Fibroblast of pulmonary artery (primary cell): Measurements from ENCODE around the gene ARHGAP10.

Experiments used
- DNase-seq: peaks from one replicate; pipeline ENCODE4 v3.0.0-alpha.2; 2010; ENCODE audit warnings: low read depth
- H3K4me3 ChIP-seq: replicated peaks from 2 replicates; pipeline ENCODE4 v1.5.1; 2011; ENCODE audit warnings: low read depth, mild to moderate bottlenecking, control low read depth, low read length, moderate library complexity
- CTCF ChIP-seq: IDR thresholded peaks from 2 replicates; pipeline ENCODE4 v1.5.1; 2011; ENCODE audit warnings: mild to moderate bottlenecking, control low read depth, low read length, inconsistent platforms; ENCODE audit errors: missing control alignments

The ARHGAP10 gene

GRCh38 chr4:147693218-147693617, 38.7 kb upstream of the ARHGAP10 start:
- no peak for TF ChIP-seq CTCF
- H3K4me3 ChIP-seq: no peak overlapping the region
- DNase-seq: no peak

- no peak for DNase-seq
- H3K4me3 ChIP-seq: no peak overlapping the region
- TF ChIP-seq CTCF: no peak
Observed at GRCh38 chr4:147696866-147697265, 35.0 kb upstream of the ARHGAP10 start.

GRCh38 chr4:147704846-147705245, 27.0 kb upstream of the ARHGAP10 start:
- no peak for TF ChIP-seq CTCF
- no peak for DNase-seq
- H3K4me3 ChIP-seq: no peak overlapping the region

GRCh38 chr4:147707892-147708672, 23.8 kb upstream of the ARHGAP10 start:
- no peak overlapping the region for H3K4me3 ChIP-seq
- TF ChIP-seq CTCF: peak; percentile 90
- DNase-seq: peak; percentile 66

GRCh38 chr4:147709999-147710398, 21.9 kb upstream of the ARHGAP10 start:
- no peak for DNase-seq
- TF ChIP-seq CTCF: no peak
- H3K4me3 ChIP-seq: no peak overlapping the region

- DNase-seq: peak; percentile 84
- TF ChIP-seq CTCF: no peak
- H3K4me3 ChIP-seq: no peak overlapping the region
Observed at GRCh38 chr4:147714575-147715401, 17.1 kb upstream of the ARHGAP10 start.
